22Rv1 (cell line): ENCODE measurements around the gene CAPN7.

Experiments used
- H3K27ac ChIP-seq: fragments of 450-650 bp; 2 replicates; pipeline ENCODE4 v1.5.1; 2017
- ZFX ChIP-seq: fragments of 450-650 bp; IDR thresholded peaks from 2 replicates; pipeline ENCODE4 v1.6.1; 2017; ENCODE audit warnings: antibody characterized with exemption, borderline replicate concordance
- TF ChIP-seq, protein P1 (sequence below): fragments of 450-650 bp; IDR thresholded peaks from 2 replicates; pipeline ENCODE4 v1.5.1; 2017; ENCODE audit warnings: mild to moderate bottlenecking

The CAPN7 gene

DNA sequence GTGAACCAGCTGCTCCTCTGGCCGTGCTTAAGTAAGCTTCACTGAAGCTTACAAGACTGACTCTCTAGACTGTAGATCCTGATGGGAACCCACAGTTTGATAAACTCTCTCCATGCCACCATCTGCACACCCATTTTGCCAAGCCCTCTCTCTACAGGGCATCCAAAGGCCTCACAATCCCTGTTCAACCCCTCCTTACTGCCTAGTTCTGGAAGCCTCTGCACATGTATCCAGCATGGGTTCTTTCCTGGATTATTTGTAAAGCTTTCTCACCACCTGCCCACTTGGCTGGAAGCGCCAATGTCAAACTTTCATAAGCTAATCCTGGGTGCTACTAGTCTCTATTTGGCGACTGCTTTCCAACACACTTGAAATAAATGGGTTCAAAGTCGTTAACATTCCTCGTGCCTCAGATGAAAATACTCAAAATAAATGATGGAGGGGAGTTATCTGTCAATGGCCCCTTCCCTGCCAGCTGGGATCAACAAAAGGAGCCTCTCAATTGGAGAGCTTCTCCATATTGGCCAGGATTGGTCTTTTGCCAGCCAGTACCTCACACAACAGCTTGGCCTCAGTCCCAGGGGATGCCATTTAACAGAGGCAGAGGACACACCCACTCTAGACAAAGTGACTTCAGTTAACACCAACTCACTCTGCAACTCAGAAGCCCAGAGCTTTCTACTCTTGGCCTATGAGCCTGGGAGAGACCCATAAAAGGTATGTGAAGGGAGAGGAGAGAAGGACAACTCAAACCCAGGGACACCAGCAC lies 78.3 kb downstream of the CAPN7 start:
- TF ChIP-seq, protein P1, sequence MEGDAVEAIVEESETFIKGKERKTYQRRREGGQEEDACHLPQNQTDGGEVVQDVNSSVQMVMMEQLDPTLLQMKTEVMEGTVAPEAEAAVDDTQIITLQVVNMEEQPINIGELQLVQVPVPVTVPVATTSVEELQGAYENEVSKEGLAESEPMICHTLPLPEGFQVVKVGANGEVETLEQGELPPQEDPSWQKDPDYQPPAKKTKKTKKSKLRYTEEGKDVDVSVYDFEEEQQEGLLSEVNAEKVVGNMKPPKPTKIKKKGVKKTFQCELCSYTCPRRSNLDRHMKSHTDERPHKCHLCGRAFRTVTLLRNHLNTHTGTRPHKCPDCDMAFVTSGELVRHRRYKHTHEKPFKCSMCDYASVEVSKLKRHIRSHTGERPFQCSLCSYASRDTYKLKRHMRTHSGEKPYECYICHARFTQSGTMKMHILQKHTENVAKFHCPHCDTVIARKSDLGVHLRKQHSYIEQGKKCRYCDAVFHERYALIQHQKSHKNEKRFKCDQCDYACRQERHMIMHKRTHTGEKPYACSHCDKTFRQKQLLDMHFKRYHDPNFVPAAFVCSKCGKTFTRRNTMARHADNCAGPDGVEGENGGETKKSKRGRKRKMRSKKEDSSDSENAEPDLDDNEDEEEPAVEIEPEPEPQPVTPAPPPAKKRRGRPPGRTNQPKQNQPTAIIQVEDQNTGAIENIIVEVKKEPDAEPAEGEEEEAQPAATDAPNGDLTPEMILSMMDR: no peak
- no peak for TF ChIP-seq ZFX
- H3K27ac ChIP-seq: no peak overlapping the region

DNA sequence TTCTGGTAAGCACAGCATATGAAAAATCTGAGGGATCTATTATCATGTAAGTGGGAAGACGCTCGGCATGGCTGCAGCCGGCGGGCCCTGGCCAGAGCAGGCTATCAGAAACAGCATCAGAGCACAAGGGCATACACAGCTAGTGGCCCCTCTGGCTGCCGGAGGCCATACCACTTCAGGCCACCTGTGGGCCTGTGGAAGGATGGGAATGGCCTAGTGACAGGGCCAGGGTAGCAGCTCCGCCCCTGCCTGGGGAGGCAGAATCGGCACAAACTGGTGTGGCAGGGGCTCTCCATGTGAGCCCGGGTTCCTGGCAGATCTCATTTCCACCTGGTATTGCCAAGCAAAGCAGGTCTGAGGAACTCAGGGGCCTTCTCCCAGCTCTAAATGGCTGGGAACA lies 80.0 kb downstream of the CAPN7 start:
- TF ChIP-seq, protein P1: no peak
- TF ChIP-seq ZFX: no peak
- H3K27ac ChIP-seq: no peak overlapping the region

DNA sequence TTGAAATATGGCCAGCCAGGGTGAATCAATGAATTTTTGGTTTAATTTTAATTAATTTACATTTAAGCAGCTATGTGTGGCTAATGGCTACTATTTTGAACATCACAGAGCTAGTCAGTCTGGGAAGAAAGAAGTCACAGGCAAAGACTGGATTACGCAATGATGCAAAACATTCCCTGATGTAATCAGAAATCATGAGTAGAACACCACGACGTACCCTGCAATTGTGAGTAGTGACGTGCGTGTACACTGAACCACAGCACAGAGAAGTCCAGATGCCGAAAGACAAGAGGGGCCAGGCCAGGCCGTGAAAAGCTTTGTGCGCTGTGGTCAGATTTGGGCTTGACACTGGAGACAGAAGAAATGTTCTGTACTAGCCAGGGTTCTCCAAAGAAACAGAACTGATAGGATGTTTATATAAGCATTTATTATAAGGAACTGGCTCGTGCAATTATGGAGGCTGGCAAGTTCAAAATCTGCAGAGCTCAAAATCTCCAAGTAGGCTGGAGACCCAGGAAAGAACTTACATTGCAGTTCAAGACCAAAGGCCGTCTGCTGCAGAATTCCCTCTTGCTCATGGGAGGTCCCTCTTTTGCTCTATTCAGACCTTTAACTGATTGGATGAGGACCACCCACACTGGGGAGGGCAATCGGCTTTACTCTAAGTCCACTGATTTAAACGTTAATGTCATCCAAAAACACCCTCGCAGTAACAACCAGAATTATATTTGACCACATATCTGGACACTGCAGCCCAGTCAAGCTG lies 81.7 kb downstream of the CAPN7 start:
- TF ChIP-seq, protein P1: no peak
- TF ChIP-seq ZFX: no peak
- H3K27ac ChIP-seq: no peak overlapping the region

DNA sequence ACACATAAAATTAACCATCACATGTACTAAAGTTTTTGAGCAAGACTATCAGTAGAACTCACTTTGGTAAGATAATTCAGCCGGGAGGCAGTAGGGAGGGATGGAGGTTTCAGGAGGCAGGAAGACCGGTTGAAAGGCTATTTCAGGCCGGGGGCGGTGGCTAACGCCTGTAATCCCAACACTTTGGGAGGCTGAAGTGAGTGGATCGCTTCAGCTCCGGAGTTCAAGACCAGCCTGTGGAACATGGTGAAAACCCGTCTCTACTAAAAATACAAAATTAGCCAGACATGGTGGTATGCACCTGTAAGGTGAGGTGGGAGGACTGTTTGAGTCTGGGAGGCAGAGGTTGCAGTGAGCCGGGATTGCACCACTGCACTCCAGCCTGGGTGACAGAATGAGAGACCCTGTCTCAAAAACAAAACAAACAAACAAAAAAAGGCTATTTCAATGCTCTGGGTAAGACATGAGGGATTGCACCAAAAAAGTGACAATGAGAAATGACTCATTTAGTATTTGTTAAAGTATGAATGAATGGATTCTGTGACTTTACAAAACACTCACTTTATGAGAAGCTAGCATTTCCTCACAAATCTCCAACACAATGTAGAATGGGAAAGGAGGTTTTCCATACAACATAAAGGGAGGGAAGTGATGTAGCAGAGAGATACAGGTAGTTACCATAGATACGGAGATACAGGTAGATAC lies 82.4 kb downstream of the CAPN7 start:
- TF ChIP-seq, protein P1: no peak
- TF ChIP-seq ZFX: no peak
- H3K27ac ChIP-seq: no peak overlapping the region

DNA sequence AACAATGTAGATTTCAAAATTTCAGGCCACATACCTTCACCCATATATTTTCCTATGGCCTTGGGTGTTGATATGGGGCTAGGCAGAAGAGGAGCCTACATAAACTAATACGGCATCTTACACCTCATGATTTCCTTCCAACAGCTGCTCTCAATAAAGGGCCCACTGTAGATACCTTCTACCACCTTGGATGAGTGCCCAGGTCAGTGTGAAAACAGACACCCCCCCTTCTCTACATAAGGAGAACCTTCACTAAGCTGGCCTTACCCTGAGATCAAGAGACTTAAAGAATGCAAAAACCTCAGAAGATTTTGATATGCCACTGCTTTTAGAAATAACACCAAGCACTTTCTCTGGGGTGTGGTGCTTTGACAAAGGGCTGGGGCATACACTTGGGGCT lies 83.6 kb downstream of the CAPN7 start:
- TF ChIP-seq ZFX: no peak
- TF ChIP-seq, protein P1: no peak
- no peak overlapping the region for H3K27ac ChIP-seq

DNA sequence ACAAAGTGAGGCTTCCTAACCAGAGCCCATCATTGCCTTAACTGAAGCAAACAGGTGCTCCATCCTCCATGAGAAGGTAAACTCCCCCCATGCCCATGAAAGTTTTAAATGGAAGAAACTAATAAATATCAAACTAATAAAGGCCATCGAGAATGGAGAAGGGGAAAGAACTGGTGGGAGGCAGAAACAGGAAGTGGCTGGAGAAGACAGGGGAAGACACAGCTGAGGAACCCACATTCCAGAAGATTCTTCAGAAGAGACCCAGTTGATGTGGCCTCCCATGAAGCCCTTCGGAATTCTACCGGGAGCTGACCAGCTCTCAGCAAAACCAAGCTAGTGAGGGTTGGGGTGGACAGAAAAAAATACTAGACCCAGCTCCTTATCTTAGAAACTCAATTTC lies 84.7 kb downstream of the CAPN7 start:
- H3K27ac ChIP-seq: no peak overlapping the region
- TF ChIP-seq ZFX: no peak
- TF ChIP-seq, protein P1: no peak
